IMR-90 (cell line): ENCODE results near the gene INO80E. TPM values are rescaled to one million over a fixed set of nuclear protein-coding genes. Genes with fewer than 3 reads are reported as not detected.
"Not testable (repeated sequence)": the region's sequence is repeated elsewhere in the genome, so short reads cannot be mapped to it uniquely, and the experiment has no call there.

Experiments used
- ATAC-seq: fragments of 200-7000 bp; cut with Tn5 transposase; 2 replicates; pipeline ENCODE4 v1.9.1; 2020; ENCODE audit warnings: low read depth, mild to moderate bottlenecking, moderate library complexity
- BruUV-seq: library from RNA; stranded (reverse); fragments of 400-500 nt; replicated peaks from 2 replicates; lab custom pipeline; 2021; lab: Mats Ljungman, UMichigan
- CTCF ChIA-PET: fragments of 300-600 bp; formaldehyde crosslinking; extraction: SDS; loops from one replicate; lab custom pipeline; 2021; ENCODE audit warnings: antibody characterized with exemption; lab: Yijun Ruan, JAX
- POLR2A ChIA-PET: fragments of 300-600 bp; sonication (Branson Sonifier 250); formaldehyde crosslinking; loops from one replicate; lab custom pipeline; 2022; ENCODE audit warnings: antibody characterized with exemption; ENCODE audit not compliant: unreplicated experiment; lab: Charles Lee
- DNase-seq: peaks from one replicate; pipeline ENCODE4 v3.0.0; 2013
- H2AFZ ChIP-seq: replicated peaks from 2 replicates; pipeline ENCODE3; 2013; ENCODE audit warnings: low read length, mild to moderate bottlenecking; ENCODE audit not compliant: poor library complexity
- H2AK5ac ChIP-seq: 2 replicates; pipeline ENCODE4 v1.6.1; 2013; ENCODE audit warnings: low read depth, low read length, inconsistent platforms
- H2AK9ac ChIP-seq: replicated peaks from 2 replicates; pipeline ENCODE3; 2013; ENCODE audit warnings: mild to moderate bottlenecking, low read depth, low read length, moderate library complexity; ENCODE audit not compliant: poor library complexity
- H2BK120ac ChIP-seq: 2 replicates; pipeline ENCODE4 v1.6.1; 2013; ENCODE audit warnings: low read depth, low read length, inconsistent platforms
- H2BK15ac ChIP-seq: 3 replicates; pipeline ENCODE4 v1.6.1; 2013; ENCODE audit warnings: low read depth, low read length, inconsistent platforms
- H2BK20ac ChIP-seq: 2 replicates; pipeline ENCODE4 v1.6.1; 2013; ENCODE audit warnings: low read depth, mild to moderate bottlenecking, inconsistent platforms, low read length, moderate library complexity
- H2BK5ac ChIP-seq: 2 replicates; pipeline ENCODE4 v1.6.1; 2013; ENCODE audit warnings: mild to moderate bottlenecking, low read depth, low read length, inconsistent platforms; ENCODE audit not compliant: poor library complexity, severe bottlenecking
- H3K14ac ChIP-seq: replicated peaks from 2 replicates; pipeline ENCODE4 v1.6.1; 2013; ENCODE audit warnings: low read depth, low read length, inconsistent platforms
- H3K18ac ChIP-seq: 2 replicates; pipeline ENCODE4 v1.6.1; 2013; ENCODE audit warnings: low read depth, low read length, control low read depth
- H3K23ac ChIP-seq: 2 replicates; pipeline ENCODE4 v1.6.1; 2013; ENCODE audit warnings: low read depth, low read length, inconsistent platforms
- H3K27ac ChIP-seq: 2 replicates; pipeline ENCODE4 v1.5.1; 2013; ENCODE audit warnings: mild to moderate bottlenecking, control low read depth, low read length; ENCODE audit not compliant: insufficient read depth
- H3K27me3 ChIP-seq: 2 replicates; pipeline ENCODE4 v1.6.1; 2013; ENCODE audit warnings: low read length; ENCODE audit not compliant: control insufficient read depth, insufficient read depth
- H3K36me3 ChIP-seq: 2 replicates; pipeline ENCODE4 v1.6.1; 2013; ENCODE audit warnings: low read length, mixed read lengths; ENCODE audit not compliant: control insufficient read depth, insufficient read depth
- H3K4ac ChIP-seq: 2 replicates; pipeline ENCODE4 v1.6.1; 2013; ENCODE audit warnings: low read depth, low read length, inconsistent platforms
- H3K4me1 ChIP-seq: 2 replicates; pipeline ENCODE4 v1.6.1; 2013; ENCODE audit warnings: low read length, mixed read lengths; ENCODE audit not compliant: control insufficient read depth, insufficient read depth
- H3K4me2 ChIP-seq: 2 replicates; pipeline ENCODE4 v1.6.1; 2013; ENCODE audit warnings: low read depth, mild to moderate bottlenecking, control low read depth, low read length, moderate library complexity
- H3K4me3 ChIP-seq: 2 replicates; pipeline ENCODE4 v1.5.1; 2013; ENCODE audit warnings: low read depth, mild to moderate bottlenecking, control low read depth, low read length, moderate library complexity; ENCODE audit not compliant: insufficient read depth
- H3K56ac ChIP-seq: 2 replicates; pipeline ENCODE4 v1.6.1; 2013; ENCODE audit warnings: low read length, inconsistent platforms; ENCODE audit not compliant: insufficient read depth; ENCODE audit errors: extremely low read depth
- H3K79me1 ChIP-seq, 2 experiments: 2 replicates each; pipeline ENCODE4 v1.6.1; 2013; ENCODE audit warnings: low read length in 2 of 2, inconsistent platforms in 1 of 2, low read depth in 1 of 2
- H3K9ac ChIP-seq: 2 replicates; pipeline ENCODE4 v1.6.1; 2013; ENCODE audit warnings: low read depth, low read length, control low read depth
- H3K9me1 ChIP-seq: 2 replicates; pipeline ENCODE4 v1.6.1; 2013; ENCODE audit warnings: low read length, inconsistent platforms; ENCODE audit not compliant: insufficient read depth
- H3K9me3 ChIP-seq: 2 replicates; pipeline ENCODE4 v1.6.1; 2013; ENCODE audit warnings: low read length; ENCODE audit not compliant: control insufficient read depth, insufficient read depth
- H4K20me1 ChIP-seq: 2 replicates; pipeline ENCODE4 v1.6.1; 2013; ENCODE audit warnings: low read length, inconsistent platforms; ENCODE audit not compliant: insufficient read depth
- H4K5ac ChIP-seq: 2 replicates; pipeline ENCODE4 v1.6.1; 2013; ENCODE audit warnings: mild to moderate bottlenecking, low read depth, low read length, control low read depth
- H4K8ac ChIP-seq, 2 experiments: 2 replicates each; pipeline ENCODE4 v1.6.1; 2013; ENCODE audit warnings: low read depth in 2 of 2, low read length in 2 of 2, control low read depth in 1 of 2, inconsistent platforms in 1 of 2
- H4K91ac ChIP-seq: 2 replicates; pipeline ENCODE4 v1.6.1; 2013; ENCODE audit warnings: low read depth, low read length, inconsistent platforms; ENCODE audit not compliant: insufficient read depth
- WGBS, 2 experiments: methylation state at CpG; one replicate each; pipeline versions ENCODE4 v1.1.5 to v1.1.7; 2013; ENCODE audit warnings: missing lambda C conversion rate in 2 of 2; ENCODE audit not compliant: insufficient read length in 1 of 2; ENCODE audit errors: extremely low coverage in 2 of 2; 5-methylcytosine and 5-hydroxymethylcytosine counted together
- dilution Hi-C: fragments of 300-500 bp; cut with HindIII; formaldehyde crosslinking; loops from one replicate; pipeline ENCODE4 v1.14.3; 2018; ENCODE audit warnings: low sequenced_read_pairs; ENCODE audit not compliant: unreplicated experiment
- in situ Hi-C: fragments of 300-500 bp; cut with MboI; formaldehyde crosslinking; loops from 3 replicates; pipeline ENCODE4 v1.14.3; 2019; ENCODE audit warnings: low sequenced_read_pairs, inconsistent platforms, mixed read lengths
- intact Hi-C: fragments of 100-400 bp; cut with micrococcal nuclease; formaldehyde crosslinking; loops from 2 replicates; pipeline ENCODE4 v1.10.0; 2022
- polyA plus RNA-seq, 3 experiments: library from polyadenylated mRNA; depleted of rRNA; stranded (reverse); fragments of >200 nt; gene quantifications; 2 replicates each; pipeline ENCODE4 v1.2.3, GENCODE V29; 2012; ENCODE audit warnings: low replicate concordance in 1 of 3
- total RNA-seq: library from RNA; depleted of rRNA; stranded (reverse); fragments of >200 nt; gene quantifications from 2 replicates; pipeline ENCODE4 v1.2.3, GENCODE V29; 2012

INO80E gene
- total and polyA plus RNA-seq, 2 of the 4 experiments (the other 2 are of a cell fraction) = 40.9 to 42.1 TPM

DNA sequence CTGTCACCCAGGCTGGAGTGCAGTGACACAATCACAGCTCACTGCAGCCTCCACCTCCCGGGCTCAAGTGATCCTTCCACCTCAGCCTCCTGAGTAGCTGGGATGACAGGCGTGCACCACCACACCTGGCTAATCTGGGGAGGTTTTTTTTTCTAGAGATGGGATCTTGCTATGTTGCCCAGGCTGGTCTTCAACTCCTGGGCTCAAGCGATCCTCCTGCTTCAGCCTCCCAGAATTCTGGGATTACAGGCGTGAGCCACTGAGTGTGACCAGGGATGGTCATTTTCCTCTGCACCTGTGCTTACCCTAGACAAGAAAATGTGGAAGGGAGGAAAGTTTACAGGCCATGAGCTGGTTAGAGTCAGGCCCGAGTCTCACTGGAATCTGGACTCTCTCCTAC lies 44.6 kb downstream of the INO80E start:
- H3K9ac ChIP-seq, DNase-seq, H3K18ac ChIP-seq, dilution Hi-C loops, H4K8ac ChIP-seq, H3K4me3 ChIP-seq, H3K9me1 ChIP-seq, H2BK120ac ChIP-seq, H3K27me3 ChIP-seq, BruUV-seq, H3K9me3 ChIP-seq, H4K5ac ChIP-seq, H3K56ac ChIP-seq, in situ Hi-C loops, H3K4ac ChIP-seq, POLR2A ChIA-PET, H2AK9ac ChIP-seq, H3K27ac ChIP-seq, H3K79me1 ChIP-seq, intact Hi-C loops, H2BK15ac ChIP-seq, H3K23ac ChIP-seq, H3K4me2 ChIP-seq, H2BK20ac ChIP-seq, H3K36me3 ChIP-seq, H2AK5ac ChIP-seq, H2BK5ac ChIP-seq, ATAC-seq, H3K4me1 ChIP-seq, H4K91ac ChIP-seq, H4K20me1 ChIP-seq, H2AFZ ChIP-seq, H3K14ac ChIP-seq: not testable (repeated sequence)
- WGBS, 2 experiments = no CpG with 5 or more reads among the region's 5 CpGs
- CTCF ChIA-PET = interaction anchor here (1.4 kb wide), 1 partner anchor 9 kb away, joined by 6 read pairs; no protein-coding TSS in a partner anchor
